ENCODE measurements around the gene CMPK2. TPM values are rescaled to one million over a fixed set of nuclear protein-coding genes. Genes with fewer than 3 reads are reported as not detected.
"Not testable (repeated sequence)": the region's sequence is repeated elsewhere in the genome, so short reads cannot be mapped to it uniquely, and the experiment has no call there.

Gene CMPK2
- 1 to 10 TPM; 2.9 to 5.6 (median 4.0) TPM for polyA plus RNA-seq (ENCODE audit: insufficient read depth in 1 of 5, insufficient read length in 5 of 5, low replicate concordance in 1 of 5)
- long read RNA-seq, donor 1 = 0 reads
- long read RNA-seq, donor 2 = 0 reads
- long read RNA-seq, donor 3 = 0 reads
- long read RNA-seq, donor 4, partial matches to known transcripts = 0 of 3 reads
- long read RNA-seq, donor 4, other reads (novel, unspliced or antisense) = 0 of 3 reads
- long read RNA-seq, donor 5 = 0 reads
- long read RNA-seq, donor 6, partial matches to known transcripts = 0 of 1 reads
- long read RNA-seq, donor 6, other reads (novel, unspliced or antisense) = 0 of 1 reads
- long read RNA-seq, donor 7, partial matches to known transcripts = 0 of 1 reads
- long read RNA-seq, donor 7, other reads (novel, unspliced or antisense) = 0 of 1 reads
- long read RNA-seq, donor 8, partial matches to known transcripts = 0 of 1 reads
- long read RNA-seq, donor 8, other reads (novel, unspliced or antisense) = 0 of 1 reads

- DNase-seq = peak; percentile 62 to 67
Measured at GRCh38 chr2:6865346-6866274, at the start of gene CMPK2. Gene CMPK2, minus strand, starts transcription at chr2:6865907. Its CDS starts 211 bp downstream, at chr2:6865696.

DNA sequence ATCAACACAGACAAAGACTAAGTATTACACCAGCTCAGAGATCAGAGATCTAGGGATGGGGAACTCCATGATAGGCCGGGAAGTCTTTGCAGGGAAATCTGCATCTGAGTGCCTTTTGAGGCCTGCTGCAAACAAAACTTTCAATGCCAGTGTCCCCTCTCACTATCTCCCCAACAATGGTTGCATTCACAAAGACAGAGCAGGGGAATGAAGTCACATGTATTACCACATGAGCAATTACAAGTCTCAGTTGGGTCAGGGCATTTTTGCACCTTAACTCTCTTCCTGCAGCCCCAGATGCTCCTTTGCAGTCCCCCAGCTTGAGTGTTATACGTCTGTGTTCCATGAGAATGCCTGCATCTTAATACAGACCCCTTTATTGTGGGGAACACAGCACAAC, 49.7 kb upstream of the CMPK2 start:
- no peak for DNase-seq

DNA sequence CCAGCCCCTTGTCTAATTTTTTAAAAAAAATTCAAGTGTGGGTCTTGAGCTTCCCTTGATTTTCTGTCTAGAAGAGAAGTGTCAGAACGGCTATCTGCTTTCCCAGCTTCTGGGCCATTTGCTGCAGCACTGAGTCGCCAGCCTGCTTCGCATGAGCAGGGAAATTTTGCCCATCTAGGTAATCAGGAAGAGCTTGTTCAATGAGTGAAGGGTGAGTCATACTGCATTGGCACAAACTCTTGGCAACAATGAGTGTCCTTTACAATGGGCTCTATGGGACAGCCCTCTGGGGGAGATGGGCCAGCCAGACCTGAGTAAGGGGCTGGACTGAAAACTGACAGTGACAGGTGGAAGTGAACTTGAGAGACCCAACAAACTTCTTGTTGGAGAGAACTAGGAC, 49.1 kb upstream of the CMPK2 start:
- DNase-seq = no peak

DNA sequence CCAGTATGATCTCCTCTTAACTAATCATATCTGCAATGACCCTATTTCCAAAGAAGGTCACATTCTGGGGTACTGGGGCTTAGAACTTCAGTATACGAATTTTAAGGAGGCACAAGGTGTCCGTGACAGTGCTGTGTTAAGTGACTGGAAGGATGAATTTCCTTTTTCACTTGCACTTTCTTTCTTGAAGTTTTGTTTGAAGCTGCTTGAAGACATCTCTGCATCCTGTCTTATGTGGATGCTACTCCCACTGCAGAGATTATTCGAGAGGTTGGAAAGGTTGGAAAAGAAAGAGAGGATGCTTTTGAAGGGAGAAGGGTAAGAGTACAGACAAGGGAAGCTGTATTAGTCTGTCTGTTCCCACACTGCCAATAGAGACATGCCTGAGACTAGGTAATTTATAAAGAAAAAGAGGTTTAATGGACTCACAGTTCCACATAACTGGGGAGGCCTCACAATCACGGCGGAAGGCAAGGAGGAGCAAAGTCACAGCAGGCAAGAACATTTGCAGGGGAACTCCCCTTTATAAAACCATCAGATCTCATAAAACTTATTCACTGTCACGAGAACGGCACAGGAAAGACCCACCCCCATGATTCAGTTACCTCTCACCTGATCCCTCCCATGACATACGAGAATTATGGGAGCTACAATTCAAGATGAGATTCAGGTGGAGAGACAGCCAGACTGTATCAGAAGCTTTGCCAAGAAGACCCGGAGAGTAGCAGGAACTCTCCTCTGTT, 47.9 kb upstream of the CMPK2 start:
- DNase-seq = no peak

GRCh38 chr2:6911721-6912120, 46.0 kb upstream of the CMPK2 start:
- no peak for DNase-seq

GRCh38 chr2:6909431-6910385, 44.0 kb upstream of the CMPK2 start:
- no peak for DNase-seq

DNA sequence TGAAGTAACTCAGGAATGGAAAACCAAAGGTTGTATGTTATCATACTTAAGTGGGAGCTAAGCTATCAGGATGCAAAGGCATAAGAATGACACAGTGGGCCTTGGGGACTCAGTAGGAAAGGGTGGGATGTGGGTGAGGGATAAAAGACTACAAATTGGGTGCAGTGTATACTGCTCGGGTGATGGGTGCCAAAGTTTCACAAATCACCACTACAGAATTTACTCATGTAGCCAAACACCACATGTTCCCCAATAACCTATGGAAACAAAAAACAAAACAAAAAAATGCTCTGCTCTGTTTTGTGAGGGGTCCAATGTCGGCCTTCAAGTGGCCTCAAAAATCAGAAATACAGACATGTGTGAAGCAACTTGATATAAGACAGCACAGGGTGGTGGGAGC, 42.6 kb upstream of the CMPK2 start:
- no peak for DNase-seq

DNA sequence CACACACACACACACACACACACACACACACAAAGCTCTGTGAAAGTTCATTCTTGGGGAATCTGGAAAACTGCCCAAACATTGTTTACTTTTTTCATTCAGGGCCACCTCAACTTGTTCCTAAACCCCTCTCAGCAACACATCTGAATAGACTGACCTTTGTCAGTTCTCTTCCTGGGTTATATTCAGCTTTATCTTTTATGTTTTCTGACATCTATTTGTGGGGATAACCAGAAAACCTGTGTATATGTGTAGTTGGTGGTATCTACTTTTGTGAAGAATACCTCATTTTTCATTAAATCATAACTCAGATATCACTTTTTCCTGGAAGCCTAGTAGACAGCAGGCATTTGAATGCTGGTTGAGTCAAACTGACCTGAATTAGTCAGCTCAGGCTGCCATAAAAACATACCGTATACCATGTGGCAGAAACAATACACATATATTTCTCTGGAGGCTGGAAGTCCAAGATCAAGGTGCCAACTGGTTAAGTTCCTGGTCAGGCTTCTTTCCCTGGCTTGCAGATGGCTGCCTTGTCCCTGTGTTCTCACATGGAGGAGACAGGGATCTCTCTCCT, 40.5 kb upstream of the CMPK2 start:
- DNase-seq = no peak

DNA sequence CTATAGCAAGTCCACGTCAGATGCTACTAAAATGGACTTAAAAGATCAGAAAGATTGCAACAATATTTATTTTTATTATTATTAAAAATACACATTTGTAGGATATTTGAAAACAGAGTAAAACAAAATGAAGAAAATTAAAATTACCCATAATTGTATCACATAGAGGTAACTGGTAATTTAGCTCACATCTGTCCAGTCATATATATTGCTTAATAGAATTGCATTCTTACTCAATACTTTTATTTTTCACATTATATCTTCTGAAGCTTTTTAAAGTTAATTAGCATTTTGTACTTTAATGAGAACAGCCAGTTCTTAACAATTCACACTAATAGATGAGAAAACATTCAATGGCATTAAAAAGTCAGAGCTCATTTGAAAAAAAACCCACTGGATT, 40.0 kb upstream of the CMPK2 start:
- no peak for DNase-seq

- DNase-seq = not testable (repeated sequence)
Measured at GRCh38 chr2:6902581-6902980, 36.9 kb upstream of the CMPK2 start.

GRCh38 chr2:6896930-6897759, 31.4 kb upstream of the CMPK2 start:
- DNase-seq = no peak

DNA sequence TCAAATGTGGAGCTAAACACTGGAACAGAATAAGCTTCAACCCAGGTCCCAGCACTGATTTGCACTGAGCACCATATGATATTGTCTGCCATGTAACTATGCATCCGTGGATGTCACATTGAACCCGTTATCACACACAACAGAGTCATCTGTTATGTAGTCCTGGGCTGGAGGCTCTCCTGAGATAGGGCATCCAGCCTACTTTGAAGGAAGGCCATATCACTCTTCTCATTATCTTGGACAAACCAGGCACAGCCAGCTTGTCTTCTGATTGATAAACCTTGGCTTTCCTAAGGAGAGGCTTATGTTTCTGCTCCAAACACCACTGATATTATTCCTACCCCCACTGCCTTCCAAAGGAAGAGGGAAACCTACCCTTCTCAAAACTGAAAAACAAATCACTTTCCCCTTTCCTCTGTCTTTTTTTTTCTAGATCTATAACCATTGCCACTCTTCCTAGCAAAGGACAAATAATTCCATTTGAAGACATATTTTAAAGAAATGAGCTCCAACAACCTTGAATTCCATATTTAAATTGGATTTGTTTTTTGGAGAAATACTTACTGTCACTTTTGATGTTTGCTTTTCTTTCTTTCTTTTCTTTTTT, 28.3 kb upstream of the CMPK2 start:
- DNase-seq = no peak

DNA sequence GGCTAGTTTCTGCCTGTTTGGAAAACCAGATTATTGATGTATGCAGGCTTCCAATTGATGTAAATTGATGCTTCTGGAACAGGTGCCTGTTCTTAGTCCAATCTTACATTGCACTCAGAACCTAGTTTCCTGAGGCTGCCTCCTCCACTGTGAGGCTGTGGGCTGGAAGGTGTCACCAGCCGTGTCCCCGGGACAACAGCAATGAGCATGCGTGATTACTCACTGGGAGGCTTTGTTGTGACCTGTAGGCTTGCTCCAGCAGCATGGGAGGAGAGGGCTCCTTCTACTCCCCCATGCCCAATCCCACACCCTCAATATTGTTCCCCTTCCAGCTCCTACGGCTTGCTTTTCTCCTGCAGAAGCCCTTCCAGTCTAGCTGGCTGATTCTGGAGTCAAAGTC, 23.0 kb upstream of the CMPK2 start:
- DNase-seq = no peak

GRCh38 chr2:6887751-6888192, 22.1 kb upstream of the CMPK2 start:
- no peak for DNase-seq

- DNase-seq = no peak
Measured at GRCh38 chr2:6885968-6886367, 20.3 kb upstream of the CMPK2 start.

- DNase-seq = no peak
Measured at GRCh38 chr2:6885551-6885950, 19.8 kb upstream of the CMPK2 start.

- peak; percentile 65 to 67 for DNase-seq
Measured at GRCh38 chr2:6883448-6884122, 17.9 kb upstream of the CMPK2 start.

DNA sequence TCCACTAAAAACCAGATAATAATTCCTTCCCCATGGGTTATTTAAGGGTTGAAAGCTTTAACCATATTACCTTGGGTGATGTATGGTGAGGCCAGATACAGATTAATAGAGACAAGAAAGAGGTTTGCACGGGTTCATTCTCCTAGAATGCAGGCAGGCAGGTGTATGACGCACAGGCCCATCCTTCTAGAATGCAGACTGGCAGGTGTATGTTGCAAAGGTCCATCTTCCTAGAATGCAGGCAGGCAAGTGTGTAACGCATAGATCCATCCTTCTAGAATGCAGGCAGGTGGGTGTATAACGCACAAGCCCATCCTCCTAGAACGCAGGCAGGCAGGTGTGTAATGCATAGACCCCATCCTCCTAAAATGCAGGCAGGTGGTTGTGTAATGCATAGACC, 15.8 kb upstream of the CMPK2 start:
- no peak for DNase-seq
